T-helper 17 cell (primary cell): ENCODE results near the gene GRAMD1B. TPM values are rescaled to one million over a fixed set of nuclear protein-coding genes. Genes with fewer than 3 reads are reported as not detected.

Experiments
- ATAC-seq: fragments of 150-1000 bp; cut with Tn5 transposase; 2 replicates; pipeline ENCODE4 v1.10.0; 2021; ENCODE audit warnings: mild to moderate bottlenecking, moderate library complexity
- DNase-seq, 3 donors: peaks; one replicate each; pipeline versions ENCODE4 v3.0.0 to v3.0.0-alpha.2; 2020 to 2021
- H3K9me3 ChIP-seq: one replicate; pipeline ENCODE4 v1.7.0; 2013; ENCODE audit warnings: low read length, mild to moderate bottlenecking; ENCODE audit not compliant: control insufficient read depth, poor library complexity, severe bottlenecking
- H3K27ac Mint-ChIP-seq: one replicate; pipeline ENCODE4 v1.8.0; 2022; ENCODE audit warnings: mild to moderate bottlenecking, moderate library complexity, mixed read lengths
- H3K27me3 Mint-ChIP-seq: one replicate; pipeline ENCODE4 v1.8.0; 2022; ENCODE audit warnings: mixed read lengths
- H3K36me3 Mint-ChIP-seq: one replicate; pipeline ENCODE4 v1.8.0; 2022; ENCODE audit warnings: low read depth, mixed read lengths
- H3K4me1 Mint-ChIP-seq: one replicate; pipeline ENCODE4 v1.8.0; 2022; ENCODE audit warnings: mild to moderate bottlenecking, mixed read lengths
- H3K4me3 Mint-ChIP-seq: one replicate; pipeline ENCODE4 v1.8.0; 2022; ENCODE audit warnings: mild to moderate bottlenecking, moderate library complexity, mixed read lengths
- total RNA-seq, 4 donors: library from RNA in 2 of 4; stranded (reverse) in 2 of 4; gene quantifications; one replicate each; pipeline ENCODE4 v1.2.3 and lab custom pipeline; 2022 to 2026

GRAMD1B gene
- total RNA-seq, 2 donors from 2014 or later, result 25.1 to 33.1 TPM

- DNase-seq, result no peak
- Mint-ChIP-seq H3K27ac (no peak overlapping the region), H3K36me3 (peaks cover 7% of the 10 kb centered on the region), H3K4me1 (peaks cover 16% of the 10 kb centered on the region), H3K27me3 (no peaks in the 10 kb centered on the region), H3K4me3 (no peak overlapping the region)
- ATAC-seq, result no peak
- H3K9me3 ChIP-seq, result no peaks in the 10 kb centered on the region
These were observed 155.1 kb downstream of the GRAMD1B start for GRCh38 chr11:123585206-123585605.

- H3K36me3 Mint-ChIP-seq, result peaks cover 7% of the 10 kb centered on the region
- DNase-seq (no peak), ATAC-seq (no peak)
- H3K27ac Mint-ChIP-seq, result peak overlapping the region; percentile 47
- no peaks in the 10 kb centered on the region for H3K9me3 ChIP-seq
- no peak overlapping the region for H3K4me3 Mint-ChIP-seq
- H3K27me3 Mint-ChIP-seq, result no peaks in the 10 kb centered on the region
- peaks cover 12% of the 10 kb centered on the region for H3K4me1 Mint-ChIP-seq
These were observed 155.6 kb downstream of the GRAMD1B start for GRCh38 chr11:123585706-123586105.

- Mint-ChIP-seq H3K4me3 (no peak overlapping the region), H3K27ac (peak overlapping the region; percentile 47), H3K4me1 (peaks cover 9% of the 10 kb centered on the region), H3K36me3 (peaks cover 7% of the 10 kb centered on the region), H3K27me3 (no peaks in the 10 kb centered on the region)
- H3K9me3 ChIP-seq, result no peaks in the 10 kb centered on the region
- no peak for DNase-seq
- ATAC-seq, result no peak
These were observed 156.5 kb downstream of the GRAMD1B start for GRCh38 chr11:123586568-123586967.

GRCh38 chr11:123587044-123587443 lies 157.0 kb downstream of the GRAMD1B start:
- ATAC-seq (no peak), DNase-seq (no peak)
- H3K4me1 Mint-ChIP-seq, result peaks cover 9% of the 10 kb centered on the region
- no peaks in the 10 kb centered on the region for H3K27me3 Mint-ChIP-seq
- no peaks in the 10 kb centered on the region for H3K9me3 ChIP-seq
- no peak overlapping the region for H3K4me3 Mint-ChIP-seq
- H3K36me3 Mint-ChIP-seq, result peaks cover 7% of the 10 kb centered on the region
- H3K27ac Mint-ChIP-seq, result no peak overlapping the region

- Mint-ChIP-seq H3K4me3 (no peak overlapping the region), H3K27ac (no peak overlapping the region), H3K27me3 (no peaks in the 10 kb centered on the region), H3K36me3 (peaks cover 7% of the 10 kb centered on the region), H3K4me1 (peaks cover 9% of the 10 kb centered on the region)
- DNase-seq, result no peak
- H3K9me3 ChIP-seq, result no peaks in the 10 kb centered on the region
- ATAC-seq, result no peak
These were observed 157.5 kb downstream of the GRAMD1B start for GRCh38 chr11:123587559-123587958.

GRCh38 chr11:123588117-123588863 lies 158.2 kb downstream of the GRAMD1B start:
- peaks cover 5% of the 10 kb centered on the region for H3K36me3 Mint-ChIP-seq
- no peak overlapping the region for H3K4me3 Mint-ChIP-seq
- no peak overlapping the region for H3K27ac Mint-ChIP-seq
- ATAC-seq, result no peak
- H3K9me3 ChIP-seq, result no peaks in the 10 kb centered on the region
- DNase-seq, result no peak
- H3K27me3 Mint-ChIP-seq, result no peaks in the 10 kb centered on the region
- H3K4me1 Mint-ChIP-seq, result peaks cover 6% of the 10 kb centered on the region

GRCh38 chr11:123588864-123589262 lies 158.8 kb downstream of the GRAMD1B start:
- Mint-ChIP-seq H3K27ac (no peak overlapping the region), H3K4me1 (peaks cover 6% of the 10 kb centered on the region), H3K4me3 (no peak overlapping the region), H3K27me3 (no peaks in the 10 kb centered on the region), H3K36me3 (peaks cover 5% of the 10 kb centered on the region)
- DNase-seq (no peak), ATAC-seq (no peak)
- no peaks in the 10 kb centered on the region for H3K9me3 ChIP-seq

GRCh38 chr11:123590296-123590912 lies 160.3 kb downstream of the GRAMD1B start:
- no peaks in the 10 kb centered on the region for H3K9me3 ChIP-seq
- peaks cover 6% of the 10 kb centered on the region for H3K36me3 Mint-ChIP-seq
- DNase-seq (no peak), ATAC-seq (no peak)
- peaks cover 6% of the 10 kb centered on the region for H3K4me1 Mint-ChIP-seq
- H3K27me3 Mint-ChIP-seq, result no peaks in the 10 kb centered on the region
- H3K27ac Mint-ChIP-seq, result no peak overlapping the region
- no peak overlapping the region for H3K4me3 Mint-ChIP-seq

GRCh38 chr11:123593570-123593969 lies 163.5 kb downstream of the GRAMD1B start:
- no peaks in the 10 kb centered on the region for H3K27me3 Mint-ChIP-seq
- H3K4me3 Mint-ChIP-seq, result no peak overlapping the region
- no peaks in the 10 kb centered on the region for H3K9me3 ChIP-seq
- peaks cover 6% of the 10 kb centered on the region for H3K36me3 Mint-ChIP-seq
- H3K4me1 Mint-ChIP-seq, result peaks cover 2% of the 10 kb centered on the region
- no peak overlapping the region for H3K27ac Mint-ChIP-seq
- ATAC-seq (no peak), DNase-seq (no peak)

GRCh38 chr11:123594188-123594901 lies 164.3 kb downstream of the GRAMD1B start:
- ATAC-seq (no peak), DNase-seq (no peak)
- H3K4me3 Mint-ChIP-seq, result no peak overlapping the region
- peaks cover 4% of the 10 kb centered on the region for H3K4me1 Mint-ChIP-seq
- peaks cover 13% of the 10 kb centered on the region for H3K36me3 Mint-ChIP-seq
- H3K27me3 Mint-ChIP-seq, result no peaks in the 10 kb centered on the region
- no peaks in the 10 kb centered on the region for H3K9me3 ChIP-seq
- H3K27ac Mint-ChIP-seq, result no peak overlapping the region

- Mint-ChIP-seq H3K27me3 (no peaks in the 10 kb centered on the region), H3K27ac (no peak overlapping the region), H3K4me1 (peaks cover 4% of the 10 kb centered on the region), H3K4me3 (no peak overlapping the region), H3K36me3 (peaks cover 13% of the 10 kb centered on the region)
- H3K9me3 ChIP-seq, result no peaks in the 10 kb centered on the region
- no peak for ATAC-seq
- DNase-seq, result no peak
These were observed 164.9 kb downstream of the GRAMD1B start for GRCh38 chr11:123594921-123595320.

GRCh38 chr11:123597859-123598258 lies 167.8 kb downstream of the GRAMD1B start:
- peaks cover 19% of the 10 kb centered on the region for H3K36me3 Mint-ChIP-seq
- H3K4me1 Mint-ChIP-seq, result peaks cover 6% of the 10 kb centered on the region
- H3K27ac Mint-ChIP-seq, result no peak overlapping the region
- no peaks in the 10 kb centered on the region for H3K9me3 ChIP-seq
- no peak overlapping the region for H3K4me3 Mint-ChIP-seq
- DNase-seq, result no peak
- no peak for ATAC-seq
- H3K27me3 Mint-ChIP-seq, result no peaks in the 10 kb centered on the region

- no peak overlapping the region for H3K4me3 Mint-ChIP-seq
- H3K27ac Mint-ChIP-seq, result peak overlapping the region; percentile 60
- no peak for DNase-seq
- H3K36me3 Mint-ChIP-seq, result peaks cover 24% of the 10 kb centered on the region
- peaks cover 6% of the 10 kb centered on the region for H3K4me1 Mint-ChIP-seq
- ATAC-seq, result no peak
- no peaks in the 10 kb centered on the region for H3K9me3 ChIP-seq
- no peaks in the 10 kb centered on the region for H3K27me3 Mint-ChIP-seq
These were observed 171.1 kb downstream of the GRAMD1B start for GRCh38 chr11:123601136-123601535.
